Measurements from ENCODE around the gene UBXN2A. TPM values are rescaled to one million over a fixed set of nuclear protein-coding genes. Genes with fewer than 3 reads are reported as not detected.

Gene UBXN2A
- total and polyA plus RNA-seq, 2 of the 8 experiments (the other 6 are each of a cell fraction or from before 2014, with no cell fraction given): 3.6 to 20.4 TPM

GRCh38 chr2:24020244-24020643 is 80.0 kb downstream of the UBXN2A start (continued):
- TF ChIP-seq CHD7 (IDR thresholded peaks at IDR 0.05; ENCODE audit: insufficient replicate concordance, low read length) (no peak), CBX8 (IDR thresholded peaks at IDR 0.05; ENCODE audit: borderline replicate concordance, low read depth, low read length) (no peak), NRF1 (IDR thresholded peaks at IDR 0.05; ENCODE audit: low read depth, low read length) (no peak), EGR1 (IDR thresholded peaks at IDR 0.05; ENCODE audit: borderline replicate concordance, low read depth, low read length) (no peak), SIX5 (IDR thresholded peaks at IDR 0.05; ENCODE audit: low read depth, low read length) (no peak), PHF8 (conservative IDR thresholded peaks at IDR 0.05; ENCODE audit: low read depth, low read length) (no peak), EZH2 (IDR thresholded peaks at IDR 0.05; ENCODE audit: low read depth, low read length, severe bottlenecking) (no peak), SIRT6 (IDR thresholded peaks at IDR 0.05; ENCODE audit: low read length) (no peak)

Measured in H1 (cell line).